ENCODE measurements around the gene ENTPD6.
"Not testable (repeated sequence)": the region's sequence is repeated elsewhere in the genome, so short reads cannot be mapped to it uniquely, and the experiment has no call there.

Gene ENTPD6

GRCh38 chr20:25236450-25237304, 41.2 kb downstream of the ENTPD6 start:
- H3K4me3 Mint-ChIP-seq, result no peak overlapping the region
- H3K36me3 Mint-ChIP-seq (ENCODE audit: low read depth), result no peaks in the 10 kb centered on the region
- H3K4me1 Mint-ChIP-seq, result peaks cover 20% of the 10 kb centered on the region
- no peak for DNase-seq
- H3K27me3 Mint-ChIP-seq (ENCODE audit: low read depth, poor library complexity), result peaks cover 10% of the 10 kb centered on the region
- no peaks in the 10 kb centered on the region for H3K9me3 Mint-ChIP-seq
- H3K27ac Mint-ChIP-seq, result no peak overlapping the region
- TF ChIP-seq CTCF (IDR thresholded peaks at IDR 0.05), result no peak

GRCh38 chr20:25237610-25238318, 42.3 kb downstream of the ENTPD6 start:
- Mint-ChIP-seq H3K4me3 (no peak overlapping the region), H3K4me1 (peaks cover 27% of the 10 kb centered on the region), H3K9me3 (no peaks in the 10 kb centered on the region), H3K27me3 (ENCODE audit: low read depth, poor library complexity) (peaks cover 17% of the 10 kb centered on the region), H3K36me3 (ENCODE audit: low read depth) (no peaks in the 10 kb centered on the region), H3K27ac (peak overlapping the region; percentile 8)
- no peak for TF ChIP-seq CTCF (IDR thresholded peaks at IDR 0.05)
- DNase-seq, result no peak

GRCh38 chr20:25238319-25239037, 43.0 kb downstream of the ENTPD6 start:
- peaks cover 27% of the 10 kb centered on the region for H3K4me1 Mint-ChIP-seq
- H3K4me3 Mint-ChIP-seq, result no peak overlapping the region
- H3K9me3 Mint-ChIP-seq, result peaks cover 3% of the 10 kb centered on the region
- H3K27ac Mint-ChIP-seq, result no peak overlapping the region
- H3K27me3 Mint-ChIP-seq (ENCODE audit: low read depth, poor library complexity), result peaks cover 19% of the 10 kb centered on the region
- peaks cover 1% of the 10 kb centered on the region for H3K36me3 Mint-ChIP-seq (ENCODE audit: low read depth)
- no peak for TF ChIP-seq CTCF (IDR thresholded peaks at IDR 0.05)
- DNase-seq, result no peak

GRCh38 chr20:25239387-25240370, 44.2 kb downstream of the ENTPD6 start:
- Mint-ChIP-seq H3K27me3 (ENCODE audit: low read depth, poor library complexity) (peaks cover 23% of the 10 kb centered on the region), H3K36me3 (ENCODE audit: low read depth) (peaks cover 5% of the 10 kb centered on the region), H3K4me3 (no peak overlapping the region), H3K4me1 (peaks cover 15% of the 10 kb centered on the region), H3K9me3 (peaks cover 8% of the 10 kb centered on the region), H3K27ac (no peak overlapping the region)
- no peak for DNase-seq
- no peak for TF ChIP-seq CTCF (IDR thresholded peaks at IDR 0.05)

- not testable (repeated sequence) for H3K27ac Mint-ChIP-seq; DNase-seq; H3K36me3 Mint-ChIP-seq (ENCODE audit: low read depth); H3K4me3 Mint-ChIP-seq; H3K9me3 Mint-ChIP-seq
- Mint-ChIP-seq H3K4me1 (peaks cover 20% of the 10 kb centered on the region), H3K27me3 (ENCODE audit: low read depth, poor library complexity) (peaks cover 26% of the 10 kb centered on the region)
Measured at GRCh38 chr20:25240851-25241658, 45.5 kb downstream of the ENTPD6 start.

GRCh38 chr20:25241659-25241955, 46.1 kb downstream of the ENTPD6 start:
- not testable (repeated sequence) for H3K36me3 Mint-ChIP-seq (ENCODE audit: low read depth); H3K4me3 Mint-ChIP-seq; H3K9me3 Mint-ChIP-seq; DNase-seq; H3K27ac Mint-ChIP-seq
- Mint-ChIP-seq H3K27me3 (ENCODE audit: low read depth, poor library complexity) (peaks cover 32% of the 10 kb centered on the region), H3K4me1 (peaks cover 26% of the 10 kb centered on the region)
